Adrenal gland (tissue), 12 donors: ENCODE measurements around the gene C17orf50. TPM values are rescaled to one million over a fixed set of nuclear protein-coding genes. Genes with fewer than 3 reads are reported as not detected.

Experiments
- DNase-seq, 7 donors: peaks; one replicate each; pipeline ENCODE4 v3.0.0-alpha.2; 2019 to 2020
- H3K27ac ChIP-seq, 5 donors: fragments of 200-600 bp; sonication (generic) in 4 of 5; 1 replicate in 3 of 5; 2 replicates in 2 of 5; pipeline versions ENCODE4 v1.5.1 to v1.8.0; 2016 to 2020; ENCODE audit warnings: mild to moderate bottlenecking in 1 of 5
- H3K27me3 ChIP-seq: fragments of 200-600 bp; 2 replicates; pipeline ENCODE4 v1.8.0; 2021
- H3K36me3 ChIP-seq, 2 donors: fragments of 200-600 bp; replicated peaks in 1 of 2; 1 replicate in 1 of 2; 2 replicates in 1 of 2; pipeline versions ENCODE4 v1.5.1 to v1.8.0; 2018 to 2022
- H3K4me1 ChIP-seq, 2 donors: fragments of 200-600 bp; replicated peaks in 1 of 2; 1 replicate in 1 of 2; 2 replicates in 1 of 2; pipeline versions ENCODE4 v1.5.1 to v1.8.0; 2018 to 2021
- H3K4me3 ChIP-seq, 4 donors: fragments of 200-600 bp; sonication (generic) in 3 of 4; one replicate each; pipeline ENCODE4 v1.5.1; 2016 to 2018
- H3K9me3 ChIP-seq, 3 donors: fragments of 200-600 bp; sonication (generic) in 1 of 3; replicated peaks in 1 of 3; 1 replicate in 2 of 3; 2 replicates in 1 of 3; pipeline versions ENCODE4 v1.5.1 to v1.8.0; 2016 to 2021
- CTCF ChIP-seq, 6 experiments: fragments of 450-650 bp in 4 of 6; fragments of 200-600 bp in 2 of 6; sonication (generic) in 1 of 6; IDR thresholded peaks; 1 replicate in 5 of 6; 2 replicates in 1 of 6; pipeline versions ENCODE4 v1.5.1 to v1.8.0; 2016 to 2021; ENCODE audit warnings: antibody characterized with exemption in 6 of 6, mild to moderate bottlenecking in 2 of 6, moderate library complexity in 1 of 6
- POLR2A ChIP-seq, 2 donors: fragments of 450-650 bp; IDR thresholded peaks; one replicate each; pipeline ENCODE4 v1.6.1; 2017; ENCODE audit warnings: antibody characterized with exemption in 2 of 2, mild to moderate bottlenecking in 2 of 2, moderate library complexity in 1 of 2
- WGBS, 4 donors: extraction: QIAGEN DNeasy Blood & Tissue Kit in 2 of 4; methylation state at CpG; one replicate each; pipeline versions ENCODE4 v1.1.5 to v1.1.7; 2013 to 2017; 5-methylcytosine and 5-hydroxymethylcytosine counted together
- intact Hi-C, 2 donors: fragments of 100-400 bp; cut with DNase I; formaldehyde crosslinking; loops; one replicate each; pipeline versions ENCODE4 v1.14.1 to v1.15.0; 2022 to 2023
- polyA plus RNA-seq, 3 donors: library from polyadenylated mRNA; stranded (reverse); fragments of 200-250 nt in 2 of 3; fragments of 350-450 nt in 1 of 3; fragmentation: Illumina TruSeq in 1 of 3; extraction: RNeasy Lipid Tissue Mini Kit (QIAGEN cat#74804) in 1 of 3; gene quantifications; one replicate each; pipeline ENCODE4 v1.2.3, GENCODE V29; 2013 to 2014
- total RNA-seq, 9 donors: library from RNA; depleted of rRNA in 4 of 9; stranded (reverse); fragments of >200 nt in 4 of 9; fragments of 120-200 nt in 1 of 9; fragmentation: NEBNext Ultra II Directional in 1 of 9; extraction: Animal tissue kit (Norgen Biotek cat#: 25700) in 1 of 9; gene quantifications; one replicate each; pipeline versions ENCODE4 v1.1.0 to v1.2.4, GENCODE V29; 2013 to 2023
- donor health status: healthy with polysubstance abuse.
- donor health status: Bipolar disorder and iron deficiency.
- donor health status: DM: yes; HTN: yes; CAD: no.
- donor health status: DM: no; HTN: no; CAD: no.
- donor health status: DM: no; HTN: no; CAD: no.
- donor health status: DM: yes; HTN: yes; CAD: no.

The C17orf50 gene
- total and polyA plus RNA-seq, 12 donors: 0.07 to 0.83 (median 0.18) TPM; not detected in 8

GRCh38 chr17:35786941-35787432 is 26.3 kb downstream of the C17orf50 start:
- Histone ChIP-seq H3K27ac (peak overlapping the region in 3 of 5 donors; percentile 48 to 76 (median 72)), H3K4me1 (peaks cover 29 to 42% of the 10 kb centered on the region in 2 donors)

DNA sequence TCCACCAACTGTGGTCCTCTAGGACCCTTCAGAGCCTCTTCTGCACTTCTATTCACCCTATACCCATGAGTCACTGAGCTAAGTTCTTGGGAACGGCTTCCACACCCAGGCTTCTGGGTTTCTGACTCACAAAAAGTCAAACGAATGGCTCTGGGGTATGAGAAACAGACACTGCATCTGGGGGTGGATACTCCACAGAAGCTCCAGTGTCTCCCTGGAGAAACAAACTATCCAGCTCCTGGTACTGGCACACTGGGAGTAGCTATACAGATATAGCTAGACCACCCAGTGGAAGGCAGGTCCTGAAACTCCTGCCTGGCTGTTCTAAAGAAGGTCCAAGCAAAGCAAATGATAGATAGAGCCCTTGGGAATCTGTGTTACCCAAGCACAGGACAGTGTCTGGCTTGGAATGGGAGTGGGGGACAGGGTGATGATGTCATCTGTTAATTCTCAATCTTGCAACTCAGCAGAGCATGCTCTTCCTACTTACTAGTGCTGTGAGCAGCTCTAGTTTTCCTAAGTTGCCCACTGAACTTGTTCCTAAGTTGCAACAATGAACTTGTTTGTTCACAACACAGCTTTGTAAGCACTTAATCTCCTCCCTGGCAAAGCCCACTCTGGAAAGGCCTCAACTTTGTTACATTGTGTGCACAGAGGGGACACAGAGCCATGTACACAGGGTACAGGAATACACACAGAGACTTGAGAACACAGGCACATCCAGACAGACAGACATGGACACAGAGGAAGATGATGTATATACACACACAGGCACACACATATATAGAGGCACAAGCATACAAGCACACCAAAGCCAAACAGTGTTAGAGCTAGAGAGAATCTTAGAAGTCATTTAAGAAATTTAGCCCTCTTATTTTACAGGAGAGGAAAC is 28.0 kb downstream of the C17orf50 start:
- intact Hi-C loops: no loop called here
- Histone ChIP-seq H3K27ac (peak overlapping the region in 3 of 5 donors; percentile 18 to 70 (median 20)), H3K4me3 (no peak overlapping the region), H3K4me1 (peaks cover 21 to 33% of the 10 kb centered on the region in 2 donors), H3K27me3 (no peaks in the 10 kb centered on the region), H3K36me3 (no peaks in the 10 kb centered on the region), H3K9me3 (no peaks in the 10 kb centered on the region)
- WGBS, 4 donors: 6 to 56% (median 34%) methylated on average over 2 of the region's 2 CpGs
- TF ChIP-seq POLR2A (IDR thresholded peaks at IDR 0.05): no peak
- no peak for TF ChIP-seq CTCF (IDR thresholded peaks at IDR 0.05)
- DNase-seq: peak in 1 of 7 donors; percentile 42

More at GRCh38 chr17:35786941-35787432, 26.3 kb downstream of the C17orf50 start:
- intact Hi-C loops: no loop called here
- no peaks in the 10 kb centered on the region for H3K27me3 ChIP-seq
- no peaks in the 10 kb centered on the region for H3K36me3 ChIP-seq
- WGBS, 4 donors: 5 to 29% (median 19%) methylated on average over 3 of the region's 3 CpGs
- no peak overlapping the region for H3K4me3 ChIP-seq
- no peaks in the 10 kb centered on the region for H3K9me3 ChIP-seq
- TF ChIP-seq POLR2A (IDR thresholded peaks at IDR 0.05): no peak
- no peak for TF ChIP-seq CTCF (IDR thresholded peaks at IDR 0.05)
- peak in 1 of 7 donors; percentile 14 for DNase-seq

DNA sequence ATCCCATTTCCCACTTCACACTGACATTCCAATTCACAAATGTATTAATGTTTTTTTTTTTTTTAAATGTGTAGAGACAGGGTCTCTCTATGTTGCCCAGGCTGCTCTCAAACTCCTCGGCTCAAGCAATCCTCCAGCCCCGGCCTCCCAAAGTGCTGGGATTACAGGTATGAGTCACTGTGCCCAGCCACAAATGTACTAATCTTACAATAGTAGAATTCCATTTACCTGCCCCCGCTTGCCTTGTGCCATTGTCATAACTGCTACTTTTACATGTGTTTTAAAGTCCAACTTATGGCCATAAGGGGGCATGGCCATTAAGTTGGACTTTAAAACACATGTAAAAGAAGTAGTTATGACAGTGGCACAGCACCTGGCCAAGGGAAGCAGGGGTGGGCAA is 30.2 kb downstream of the C17orf50 start:
- Histone ChIP-seq H3K4me1 (peaks cover 13 to 29% of the 10 kb centered on the region in 2 donors), H3K36me3 (no peaks in the 10 kb centered on the region), H3K9me3 (no peaks in the 10 kb centered on the region), H3K27me3 (no peaks in the 10 kb centered on the region), H3K27ac (no peak overlapping the region), H3K4me3 (no peak overlapping the region)
- whole genome bisulfite sequencing, 4 donors: 90 to 98% (median 95%) methylated on average over 3 of the region's 3 CpGs
- TF ChIP-seq POLR2A (IDR thresholded peaks at IDR 0.05) (no peak), CTCF (IDR thresholded peaks at IDR 0.05) (no peak)
- intact Hi-C loops: no loop called here
- DNase-seq: no peak

- Histone ChIP-seq H3K36me3 (no peaks in the 10 kb centered on the region), H3K4me3 (no peak overlapping the region), H3K4me1 (peaks cover 11 to 27% of the 10 kb centered on the region in 2 donors), H3K27ac (no peak overlapping the region), H3K9me3 (no peaks in the 10 kb centered on the region), H3K27me3 (no peaks in the 10 kb centered on the region)
- 66 to 73% (median 71%) methylated on average over 9 of the region's 9 CpGs for WGBS, 4 donors
- TF ChIP-seq CTCF (IDR thresholded peaks at IDR 0.05) (no peak), POLR2A (IDR thresholded peaks at IDR 0.05) (no peak)
- DNase-seq: no peak
- intact Hi-C loops: no loop called here
Observed at GRCh38 chr17:35791681-35792350, 31.1 kb downstream of the C17orf50 start.
